H4 (cell line): Measurements from ENCODE around the gene RUNX3. TPM values are rescaled to one million over a fixed set of nuclear protein-coding genes. Genes with fewer than 3 reads are reported as not detected.

Source experiments
- DNase-seq: peaks from one replicate; pipeline ENCODE4 v3.0.0-alpha.2; 2015; ENCODE audit warnings: low spot score
- total RNA-seq: library from RNA; depleted of rRNA; stranded (reverse); fragments of >200 nt; shearing (Covaris generic); gene quantifications from 2 replicates; pipeline ENCODE4 v1.2.3, GENCODE V29; 2014

The RUNX3 gene
- total RNA-seq, 1 experiment from 2014 or later: 2.9 TPM

GRCh38 chr1:24963099-24963872, 33.2 kb upstream of the RUNX3 start:
- DNase-seq: no peak

GRCh38 chr1:24961961-24962861, 32.1 kb upstream of the RUNX3 start:
- no peak for DNase-seq

- DNase-seq: no peak
These were observed 31.3 kb upstream of the RUNX3 start for GRCh38 chr1:24961334-24961733.

- no peak for DNase-seq
These were observed 30.2 kb upstream of the RUNX3 start for GRCh38 chr1:24960071-24960801.

GRCh38 chr1:24959623-24959975, 29.5 kb upstream of the RUNX3 start:
- DNase-seq: no peak

GRCh38 chr1:24958766-24959622, 28.9 kb upstream of the RUNX3 start:
- no peak for DNase-seq

- DNase-seq: no peak
These were observed 28.0 kb upstream of the RUNX3 start for GRCh38 chr1:24957808-24958752.

- no peak for DNase-seq
These were observed 27.1 kb upstream of the RUNX3 start for GRCh38 chr1:24957016-24957807.

- no peak for DNase-seq
These were observed 25.8 kb upstream of the RUNX3 start for GRCh38 chr1:24955779-24956365.

GRCh38 chr1:24955161-24955560, 25.1 kb upstream of the RUNX3 start:
- peak; percentile 52 for DNase-seq

- no peak for DNase-seq
These were observed 24.6 kb upstream of the RUNX3 start for GRCh38 chr1:24954631-24955030.

GRCh38 chr1:24954022-24954421, 23.9 kb upstream of the RUNX3 start:
- no peak for DNase-seq

- DNase-seq: no peak
These were observed 22.4 kb upstream of the RUNX3 start for GRCh38 chr1:24952413-24952841.

GRCh38 chr1:24951810-24952412, 21.8 kb upstream of the RUNX3 start:
- no peak for DNase-seq

GRCh38 chr1:24951337-24951736, 21.3 kb upstream of the RUNX3 start:
- no peak for DNase-seq

GRCh38 chr1:24949331-24949881, 19.3 kb upstream of the RUNX3 start:
- DNase-seq: peak; percentile 70

GRCh38 chr1:24948079-24948827, 18.2 kb upstream of the RUNX3 start:
- DNase-seq: no peak
